ENCODE measurements around the gene CCDC32. TPM values are rescaled to one million over a fixed set of nuclear protein-coding genes. Genes with fewer than 3 reads are reported as not detected.

Gene CCDC32
- total RNA-seq, 1 donor from 2014 or later = 25.7 TPM

- peak; percentile 56 for DNase-seq
Observed at GRCh38 chr15:40511472-40512133, 53.2 kb downstream of the CCDC32 start.

- DNase-seq = no peak
Observed at GRCh38 chr15:40511093-40511471, 53.8 kb downstream of the CCDC32 start.

- no peak for DNase-seq
Observed at GRCh38 chr15:40510201-40510600, 54.6 kb downstream of the CCDC32 start.

GRCh38 chr15:40508216-40508615 lies 56.6 kb downstream of the CCDC32 start:
- DNase-seq = no peak

GRCh38 chr15:40506964-40507571 lies 57.8 kb downstream of the CCDC32 start:
- DNase-seq = peak; percentile 74

Other genes with a start within 250 kb of the CCDC32 start
- gene INAFM2, start 241.3 kb downstream of the CCDC32 start, total RNA-seq = 14.9 and 20.3 TPM in 2 replicates
- 10.0 and 21.9 TPM in 2 replicates for gene CCDC9B, start 224.1 kb downstream of the CCDC32 start, total RNA-seq
- not detected in 2 replicates for gene PHGR1, start 214.0 kb downstream of the CCDC32 start, total RNA-seq
- gene DISP2, start 206.8 kb downstream of the CCDC32 start, total RNA-seq = 0.09 and 0.17 TPM in 2 replicates
- 36.8 and 61.2 TPM in 2 replicates for gene KNSTRN, start 182.3 kb downstream of the CCDC32 start, total RNA-seq
- 45.4 and 64.5 TPM in 2 replicates for gene IVD, start 159.2 kb downstream of the CCDC32 start, total RNA-seq
- 9.5 and 12.0 TPM in 2 replicates for gene BAHD1, start 124.1 kb downstream of the CCDC32 start, total RNA-seq
- 11.7 and 19.7 TPM in 2 replicates for gene CHST14, start 94.1 kb downstream of the CCDC32 start, total RNA-seq
- 14.0 and 14.8 TPM in 2 replicates for gene RPUSD2, start 4.3 kb upstream of the CCDC32 start, total RNA-seq
- 7.5 and 37.5 TPM in 2 replicates for gene KNL1, start 29.2 kb upstream of the CCDC32 start, total RNA-seq
- 4.8 and 10.7 TPM in 2 replicates for gene RAD51, start 130.1 kb upstream of the CCDC32 start, total RNA-seq
- gene RMDN3, start 190.2 kb upstream of the CCDC32 start, total RNA-seq = 31.0 and 46.1 TPM in 2 replicates
- gene GCHFR, start 199.0 kb upstream of the CCDC32 start, total RNA-seq = 29.5 and 30.6 TPM in 2 replicates
- 1.0 and 2.1 TPM in 2 replicates for gene C15orf62, start 204.9 kb upstream of the CCDC32 start, total RNA-seq
- gene ZFYVE19, start 242.0 kb upstream of the CCDC32 start, total RNA-seq = 32.3 and 47.5 TPM in 2 replicates
- gene DNAJC17, start 242.4 kb upstream of the CCDC32 start, total RNA-seq = 21.6 and 61.4 TPM in 2 replicates

Measured in dermis blood vessel endothelial cell (primary cell).